GM20431 (cell line): ENCODE results near the gene CALML3.

Experiments
- in situ Hi-C: fragments of 300-500 bp; cut with MseI, MboI; formaldehyde crosslinking; loops from one replicate; pipeline ENCODE4 v1.15.0; 2020; ENCODE audit warnings: low sequenced_read_pairs; ENCODE audit not compliant: unreplicated experiment

The CALML3 gene

GRCh38 chr10:5536486-5537081 is 11.8 kb downstream of the CALML3 start:
- in situ Hi-C loops, result no loop called here

DNA sequence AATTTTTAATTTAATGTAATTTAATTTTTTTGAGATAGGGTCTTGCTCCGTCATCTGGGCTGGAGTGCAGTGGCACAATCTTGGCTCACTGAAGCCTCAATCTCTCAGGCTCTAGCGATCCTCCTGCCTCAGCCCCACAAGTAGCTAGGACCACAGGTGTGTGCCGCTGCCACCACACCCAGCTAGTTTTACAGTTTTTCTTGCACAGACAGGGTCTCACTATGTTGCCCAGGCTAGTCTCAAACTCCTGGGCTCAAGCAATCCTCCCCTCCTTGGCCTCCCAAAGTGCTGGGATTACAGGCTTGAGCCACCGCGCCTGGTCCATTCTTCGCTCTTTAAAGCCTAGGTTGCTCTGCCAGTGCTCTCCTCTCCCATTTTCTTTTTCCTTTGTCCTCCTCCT is 12.9 kb downstream of the CALML3 start:
- in situ Hi-C loops, result no loop called here

GRCh38 chr10:5538446-5538845 is 13.7 kb downstream of the CALML3 start:
- in situ Hi-C loops, result no loop called here

GRCh38 chr10:5538892-5539651 is 14.3 kb downstream of the CALML3 start:
- in situ Hi-C loops, result no loop called here

DNA sequence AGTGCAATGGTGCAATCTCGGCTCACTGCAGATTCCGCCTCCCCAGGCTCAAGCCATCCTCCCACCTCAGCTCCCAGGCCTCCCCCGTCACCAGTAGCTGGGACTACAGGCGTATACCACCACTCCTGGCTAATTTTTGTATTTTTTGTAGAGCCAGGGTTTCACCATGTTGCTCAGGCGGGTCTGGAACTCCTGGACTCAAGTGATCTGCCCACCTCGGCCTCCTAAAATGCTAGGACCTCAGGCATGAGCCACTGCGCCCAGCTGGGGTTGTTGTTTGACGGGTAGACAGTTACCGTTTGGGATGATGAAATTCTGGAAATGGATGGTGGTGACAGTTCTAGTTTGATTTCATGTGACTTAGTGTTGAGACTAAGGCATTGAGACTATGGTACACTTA is 15.3 kb downstream of the CALML3 start:
- in situ Hi-C loops, result no loop called here

- in situ Hi-C loops, result no loop called here
Measured at GRCh38 chr10:5540891-5541290, 16.1 kb downstream of the CALML3 start.

DNA sequence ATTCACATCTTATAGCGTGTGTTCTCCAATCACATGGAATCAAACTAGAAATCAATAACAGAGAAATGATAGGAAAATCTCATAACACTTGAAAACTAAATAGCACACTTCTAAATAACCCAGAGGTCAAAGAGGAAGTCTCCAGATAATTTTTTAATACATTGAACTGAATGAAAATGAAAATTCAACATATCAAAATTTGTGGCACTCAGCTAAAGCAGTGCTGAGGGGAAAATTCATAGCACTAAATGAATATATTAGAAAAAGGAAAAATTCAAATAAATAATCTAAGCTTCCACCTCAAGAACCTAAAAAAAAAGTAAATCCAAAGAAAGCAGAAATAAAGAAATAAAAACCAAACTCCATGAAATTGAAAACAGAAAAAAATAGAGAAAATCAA is 17.3 kb downstream of the CALML3 start:
- in situ Hi-C loops, result no loop called here

DNA sequence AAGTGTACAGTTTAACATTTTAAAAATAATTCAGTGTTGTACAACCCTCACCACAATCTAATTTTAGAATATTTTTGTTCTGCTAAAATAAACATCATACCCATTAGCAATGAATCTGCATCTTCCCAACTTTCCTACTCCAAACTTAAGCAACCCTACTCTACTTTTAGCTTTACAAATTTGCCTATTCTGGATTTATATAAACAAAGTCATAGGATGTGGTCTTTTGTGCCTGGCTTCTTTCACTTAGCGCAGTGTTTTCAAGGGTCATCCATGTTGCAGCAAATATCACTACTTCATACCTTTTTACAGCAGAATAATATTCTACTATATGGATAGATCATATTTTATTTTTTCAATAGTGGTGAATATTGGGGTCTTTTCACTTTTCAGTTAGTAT is 18.9 kb downstream of the CALML3 start:
- in situ Hi-C loops, result no loop called here

DNA sequence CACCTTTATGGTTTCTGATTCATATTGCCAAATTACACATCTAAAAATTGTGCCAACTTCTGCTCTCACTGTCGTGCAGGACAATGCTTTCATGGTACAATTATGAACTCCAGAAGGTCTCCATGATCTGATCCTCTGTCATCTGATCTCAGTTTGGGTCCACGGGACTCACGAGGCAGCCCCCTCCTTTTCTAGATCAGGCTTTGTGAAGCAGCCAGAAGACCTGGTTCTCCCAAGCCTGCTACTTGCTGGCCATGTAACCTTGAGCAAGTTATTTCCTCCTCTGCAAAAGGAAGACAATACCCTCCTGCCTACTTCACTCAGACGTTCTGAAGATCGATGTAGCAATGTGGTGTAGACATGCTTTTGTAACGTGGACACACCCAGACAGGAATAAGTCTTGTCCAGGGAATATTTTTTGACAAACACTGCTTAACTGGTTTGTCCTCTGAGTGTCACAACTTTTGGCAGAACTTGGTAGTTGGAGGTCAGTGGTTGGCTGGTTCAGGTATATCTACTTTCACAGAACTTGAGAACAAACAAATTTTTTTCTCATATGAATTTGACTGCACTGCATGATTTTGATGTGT is 19.6 kb downstream of the CALML3 start:
- in situ Hi-C loops, result no loop called here

- in situ Hi-C loops, result no loop called here
Measured at GRCh38 chr10:5545011-5545410, 20.2 kb downstream of the CALML3 start.

DNA sequence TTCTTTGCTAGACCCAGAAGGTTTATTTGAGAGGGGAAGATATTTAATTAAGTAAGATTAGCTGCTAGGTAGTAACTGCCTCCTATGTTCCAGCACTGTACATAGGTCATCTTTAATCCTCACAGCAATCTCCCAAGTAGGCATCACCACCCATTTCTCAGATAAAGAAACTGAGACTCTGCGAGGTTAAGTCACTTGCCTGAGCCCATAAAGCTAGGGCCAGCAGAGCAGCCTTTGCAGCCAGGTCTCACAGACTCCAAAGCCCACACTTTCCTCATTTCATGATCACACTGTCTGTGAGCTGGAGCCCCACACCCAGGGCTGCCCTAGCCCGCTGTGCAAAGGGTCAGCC is 20.6 kb downstream of the CALML3 start:
- in situ Hi-C loops, result no loop called here

DNA sequence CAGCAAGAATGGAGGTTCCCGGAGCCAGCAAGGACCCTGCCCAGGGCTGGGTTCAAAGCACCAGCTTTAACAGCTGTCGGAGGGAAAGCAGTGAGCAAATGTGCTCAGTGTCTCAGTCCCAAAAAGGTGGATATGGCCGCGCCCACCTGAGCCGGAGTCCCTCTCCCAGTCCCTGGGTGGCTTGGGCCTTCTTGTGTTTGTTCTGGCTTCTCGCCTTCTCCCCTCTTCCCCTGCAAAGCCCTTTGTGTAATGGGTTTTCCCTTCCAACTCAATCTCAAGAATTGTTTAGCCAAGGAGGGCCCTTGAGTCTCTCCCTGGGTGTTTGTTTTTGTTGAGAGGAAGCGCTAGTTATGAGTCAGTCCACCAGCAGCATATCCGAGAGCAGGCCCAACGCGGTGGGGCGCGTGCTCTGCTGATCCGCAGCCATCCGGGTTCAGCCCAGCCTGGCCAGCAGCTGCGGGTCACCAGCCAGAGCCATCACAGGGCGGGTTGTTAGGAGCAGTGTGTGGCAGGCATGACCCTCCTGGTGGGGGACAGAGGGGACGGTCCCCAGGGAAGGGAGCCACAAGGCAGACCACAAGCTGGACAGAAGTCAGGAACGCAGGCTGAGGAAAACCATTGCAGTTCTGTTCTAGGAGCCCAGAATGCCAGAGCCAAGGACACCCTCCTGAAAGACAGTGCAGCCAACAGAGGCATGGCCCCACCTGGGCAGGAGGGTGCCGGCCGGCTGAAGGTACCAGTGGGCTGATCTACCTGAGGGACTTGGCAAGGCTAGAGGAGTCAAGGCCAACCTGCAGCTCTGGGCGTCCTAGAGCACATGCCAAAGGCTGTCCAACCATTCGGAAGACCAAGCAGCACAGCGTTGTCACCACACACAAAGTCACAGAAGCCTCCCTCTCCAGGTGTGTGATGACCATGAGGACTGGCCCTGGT is 21.3 kb downstream of the CALML3 start:
- in situ Hi-C loops, result no loop called here

DNA sequence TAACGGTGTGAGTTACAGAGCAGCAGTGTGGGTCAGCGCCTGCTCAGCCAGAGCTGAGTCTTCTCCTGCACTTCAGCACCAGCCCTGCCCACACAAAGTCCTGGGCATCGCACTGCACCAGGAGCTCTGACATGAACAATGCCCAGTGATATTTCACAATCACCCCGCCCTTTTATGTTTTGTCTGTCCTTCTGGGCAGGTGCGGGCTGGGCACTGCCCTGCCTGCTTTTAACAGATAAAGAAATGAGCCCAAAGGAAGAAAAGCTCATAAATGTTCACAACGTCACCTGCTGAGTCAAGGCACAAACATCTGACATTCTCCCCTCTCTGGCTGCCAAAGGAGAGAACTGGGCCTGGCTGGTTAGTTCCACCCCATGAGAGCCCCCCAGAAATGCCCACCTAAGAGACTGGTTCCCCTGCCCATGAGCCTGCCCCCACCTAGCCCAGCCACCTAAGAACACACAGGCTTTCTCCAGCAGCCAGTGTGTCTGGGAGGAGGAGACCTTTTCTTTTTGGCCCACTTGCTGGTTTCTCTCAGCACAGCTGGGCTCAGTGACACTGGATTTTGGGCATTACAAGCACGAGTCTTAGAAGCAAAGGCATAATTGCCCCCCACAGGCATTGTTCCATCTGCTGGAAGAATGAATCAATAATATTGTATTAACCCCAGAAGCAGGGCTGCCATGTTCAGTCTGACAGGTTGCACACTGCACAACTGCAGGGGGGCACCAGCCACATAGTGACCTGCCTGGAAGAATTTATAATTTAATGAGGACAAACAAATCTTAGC is 22.3 kb downstream of the CALML3 start:
- in situ Hi-C loops, result no loop called here

DNA sequence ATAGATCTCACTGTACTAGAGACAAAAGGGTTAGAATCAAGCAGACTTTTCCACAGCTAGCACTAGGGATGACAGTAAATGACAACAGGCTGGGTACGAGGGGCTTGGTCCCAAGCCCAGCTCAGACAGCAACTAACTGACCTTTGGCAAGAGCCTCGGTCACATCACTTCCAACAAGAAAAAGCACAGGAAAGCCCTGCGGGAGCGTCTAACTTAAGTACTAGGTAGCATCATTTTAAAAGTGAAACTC is 22.8 kb downstream of the CALML3 start:
- in situ Hi-C loops, result no loop called here

- in situ Hi-C loops, result no loop called here
Measured at GRCh38 chr10:5547931-5548660, 23.3 kb downstream of the CALML3 start.

DNA sequence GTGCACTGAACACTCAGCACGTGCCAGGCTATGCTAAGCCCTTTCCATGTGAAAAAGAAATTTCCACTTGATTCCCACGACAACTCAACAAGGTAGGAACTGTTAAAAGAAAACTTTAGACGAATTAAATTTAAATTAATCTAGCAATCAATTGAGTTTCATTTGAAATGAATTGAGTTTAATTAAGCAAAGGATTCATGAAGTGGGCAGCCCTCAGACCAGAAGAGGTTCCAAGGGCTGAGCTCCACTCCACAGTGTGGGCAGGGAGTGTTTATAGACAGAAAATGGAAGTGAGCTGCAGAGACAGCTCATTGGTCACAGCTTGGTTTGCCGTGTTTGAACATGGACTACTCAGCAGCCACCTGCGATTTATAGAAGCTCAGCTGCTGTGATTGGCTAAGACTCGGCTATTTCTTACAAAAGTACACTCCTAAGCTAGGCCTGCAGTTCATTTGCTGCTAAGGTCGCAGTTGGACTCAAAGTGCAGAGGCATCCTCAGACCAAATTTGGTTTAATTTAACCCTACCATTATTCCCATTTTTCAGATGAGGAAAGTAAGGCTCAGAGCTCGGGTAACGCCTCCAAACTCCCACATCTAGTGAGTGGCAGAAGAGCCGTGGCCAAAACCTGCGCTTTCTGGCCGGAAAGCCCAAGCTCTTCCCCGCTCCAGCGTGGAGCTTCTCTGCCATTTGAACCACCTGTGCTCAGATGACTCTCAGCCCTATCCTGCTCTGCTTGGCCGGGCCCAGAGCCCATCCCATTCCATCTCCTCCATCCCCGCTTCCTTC is 24.9 kb downstream of the CALML3 start:
- in situ Hi-C loops, result no loop called here

GRCh38 chr10:5550250-5550545 is 25.4 kb downstream of the CALML3 start:
- in situ Hi-C loops, result no loop called here

GRCh38 chr10:5550621-5551530 is 26.1 kb downstream of the CALML3 start:
- in situ Hi-C loops, result no loop called here
